PC-3 (cell line): ENCODE results near the gene SMG9. TPM values are rescaled to one million over a fixed set of nuclear protein-coding genes. Genes with fewer than 3 reads are reported as not detected.

Source experiments
- ATAC-seq: fragments of 200-7000 bp; cut with Tn5 transposase; 2 replicates; pipeline ENCODE4 v1.9.1; 2020; ENCODE audit warnings: mild to moderate bottlenecking, moderate library complexity
- BruUV-seq: library from RNA; stranded (reverse); fragments of 400-500 nt; replicated peaks from 2 replicates; lab custom pipeline; 2021; lab: Mats Ljungman, UMichigan
- CTCF ChIA-PET: fragments of 300-600 bp; sonication (Branson Sonifier 250); formaldehyde crosslinking; loops from one replicate; lab custom pipeline; 2022; ENCODE audit warnings: antibody characterized with exemption; lab: Charles Lee
- POLR2A ChIA-PET: fragments of 300-600 bp; sonication (Branson Sonifier 250); formaldehyde crosslinking; loops from one replicate; lab custom pipeline; 2022; ENCODE audit warnings: antibody characterized with exemption; ENCODE audit not compliant: unreplicated experiment; lab: Charles Lee
- DNase-seq: peaks from one replicate; pipeline ENCODE4 v3.0.0-alpha.2; 2015
- H2AFZ ChIP-seq: fragments of 300-600 bp; sonication (generic); 2 replicates; pipeline ENCODE4 v1.6.0; 2016; ENCODE audit warnings: antibody characterized with exemption, low read length
- H3F3A ChIP-seq: fragments of 300-600 bp; sonication (generic); one replicate; pipeline ENCODE4 v1.6.0; 2017; ENCODE audit warnings: antibody characterized with exemption, low read length, control low read depth, mild to moderate bottlenecking; ENCODE audit not compliant: unreplicated experiment
- H3K27ac ChIP-seq: fragments of 300-600 bp; sonication (generic); 2 replicates; pipeline ENCODE4 v1.5.1; 2016; ENCODE audit warnings: mild to moderate bottlenecking, low read length
- H3K27me3 ChIP-seq: fragments of 300-600 bp; sonication (generic); 2 replicates; pipeline ENCODE4 v1.6.1; 2016; ENCODE audit warnings: low read length, mixed read lengths
- H3K36me3 ChIP-seq: fragments of 300-600 bp; sonication (generic); 2 replicates; pipeline ENCODE4 v1.6.1; 2016; ENCODE audit warnings: low read depth, mixed run types, low read length, mixed read lengths
- H3K4me1 ChIP-seq: fragments of 300-600 bp; sonication (generic); 2 replicates; pipeline ENCODE4 v1.5.1; 2016; ENCODE audit warnings: low read length; ENCODE audit not compliant: insufficient read depth
- H3K4me2 ChIP-seq: fragments of 300-600 bp; sonication (generic); 2 replicates; pipeline ENCODE4 v1.6.0; 2016; ENCODE audit warnings: low read length
- H3K4me3 ChIP-seq: fragments of 300-600 bp; sonication (generic); 2 replicates; pipeline ENCODE4 v1.5.1; 2016; ENCODE audit warnings: mild to moderate bottlenecking, low read length, mixed read lengths
- H3K79me2 ChIP-seq: fragments of 300-600 bp; sonication (generic); 2 replicates; pipeline ENCODE4 v1.6.1; 2017; ENCODE audit warnings: low read length, mixed read lengths
- H3K9ac ChIP-seq: fragments of 300-600 bp; sonication (generic); 2 replicates; pipeline ENCODE4 v1.6.0; 2016; ENCODE audit warnings: mild to moderate bottlenecking, low read length
- H3K9me2 ChIP-seq: fragments of 300-600 bp; sonication (generic); replicated peaks from 2 replicates; pipeline ENCODE4 v1.6.1; 2016; ENCODE audit warnings: mixed run types, low read length, mixed read lengths
- H3K9me3 ChIP-seq: fragments of 300-600 bp; sonication (generic); 2 replicates; pipeline ENCODE4 v1.6.1; 2016; ENCODE audit warnings: low read length, mixed read lengths
- H4K20me1 ChIP-seq: fragments of 300-600 bp; sonication (generic); 2 replicates; pipeline ENCODE4 v1.6.1; 2016; ENCODE audit warnings: low read length, mixed read lengths
- EZH2 ChIP-seq: fragments of 300-600 bp; sonication (generic); IDR thresholded peaks from one replicate; pipeline ENCODE4 v1.6.1; 2017; ENCODE audit warnings: antibody characterized with exemption, mild to moderate bottlenecking, low read length; ENCODE audit not compliant: unreplicated experiment
- EZH2phosphoT487 ChIP-seq: fragments of 300-600 bp; sonication (generic); IDR thresholded peaks from 2 replicates; pipeline ENCODE4 v1.6.1; 2018; ENCODE audit warnings: mild to moderate bottlenecking, antibody characterized with exemption, low read length, borderline replicate concordance
- intact Hi-C: fragments of 100-400 bp; cut with micrococcal nuclease; formaldehyde crosslinking; loops from 2 replicates; pipeline ENCODE4 v1.9.0; 2023
- total RNA-seq: library from RNA; depleted of rRNA; stranded (reverse); fragments of >200 nt; gene quantifications from 2 replicates; pipeline ENCODE4 v1.2.3, GENCODE V29; 2014
- TF ChIP-seq, protein P1 (sequence below): fragments of 300-600 bp; sonication (generic); conservative IDR thresholded peaks from 2 replicates; pipeline ENCODE4 v1.5.1; 2017; ENCODE audit warnings: antibody characterized with exemption, low read depth, mild to moderate bottlenecking, low read length

The SMG9 gene
- total RNA-seq, 1 experiment from 2014 or later, result 48.8 TPM

DNA sequence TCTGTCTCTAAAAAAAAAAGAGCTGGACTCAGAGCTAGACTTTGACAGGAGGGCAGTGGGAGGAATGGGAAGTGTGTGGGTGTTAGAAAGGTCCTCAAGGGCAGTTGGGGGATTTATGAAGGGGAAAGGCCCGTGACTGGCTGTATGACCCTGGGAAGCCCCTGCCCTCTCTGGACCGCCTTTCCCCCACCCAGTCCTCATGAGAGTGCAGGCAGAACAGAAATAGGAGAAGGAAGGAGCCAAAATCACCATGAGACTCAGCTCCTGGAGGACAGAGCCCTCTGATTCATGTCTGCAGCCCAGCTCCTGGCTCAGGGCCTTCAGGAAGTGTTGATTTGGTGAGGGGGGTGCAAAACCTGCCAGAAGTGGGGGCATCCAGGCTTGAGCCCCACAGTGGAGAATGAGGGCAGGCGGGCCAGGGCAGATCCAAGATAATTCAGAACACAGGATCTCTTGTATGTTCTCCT is 8.7 kb upstream of the SMG9 start:
- no peaks in the 10 kb centered on the region for H3K9me2 ChIP-seq
- H3K9ac ChIP-seq, result no peak overlapping the region
- POLR2A ChIA-PET, result no interaction called here
- peaks cover 50% of the 10 kb centered on the region for H3K4me1 ChIP-seq
- no peaks in the 10 kb centered on the region for H4K20me1 ChIP-seq
- intact Hi-C loops, result no loop called here
- H3K27ac ChIP-seq, result peak overlapping the region; percentile 11; the same call in 1 of the 2 replicates
- no peak overlapping the region for H2AFZ ChIP-seq
- BruUV-seq, result no TSS peak
- no peaks in the 10 kb centered on the region for H3K9me3 ChIP-seq
- peaks cover 15% of the 10 kb centered on the region for H3K36me3 ChIP-seq
- no peak for DNase-seq
- H3K27me3 ChIP-seq, result no peaks in the 10 kb centered on the region
- ATAC-seq, result no peak
- TF ChIP-seq, protein P1, sequence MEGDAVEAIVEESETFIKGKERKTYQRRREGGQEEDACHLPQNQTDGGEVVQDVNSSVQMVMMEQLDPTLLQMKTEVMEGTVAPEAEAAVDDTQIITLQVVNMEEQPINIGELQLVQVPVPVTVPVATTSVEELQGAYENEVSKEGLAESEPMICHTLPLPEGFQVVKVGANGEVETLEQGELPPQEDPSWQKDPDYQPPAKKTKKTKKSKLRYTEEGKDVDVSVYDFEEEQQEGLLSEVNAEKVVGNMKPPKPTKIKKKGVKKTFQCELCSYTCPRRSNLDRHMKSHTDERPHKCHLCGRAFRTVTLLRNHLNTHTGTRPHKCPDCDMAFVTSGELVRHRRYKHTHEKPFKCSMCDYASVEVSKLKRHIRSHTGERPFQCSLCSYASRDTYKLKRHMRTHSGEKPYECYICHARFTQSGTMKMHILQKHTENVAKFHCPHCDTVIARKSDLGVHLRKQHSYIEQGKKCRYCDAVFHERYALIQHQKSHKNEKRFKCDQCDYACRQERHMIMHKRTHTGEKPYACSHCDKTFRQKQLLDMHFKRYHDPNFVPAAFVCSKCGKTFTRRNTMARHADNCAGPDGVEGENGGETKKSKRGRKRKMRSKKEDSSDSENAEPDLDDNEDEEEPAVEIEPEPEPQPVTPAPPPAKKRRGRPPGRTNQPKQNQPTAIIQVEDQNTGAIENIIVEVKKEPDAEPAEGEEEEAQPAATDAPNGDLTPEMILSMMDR, result no peak
- no peak for TF ChIP-seq EZH2phosphoT487
- TF ChIP-seq EZH2, result no peak
- CTCF ChIA-PET, result interaction anchor here (1.1 kb wide), 1 partner anchor 18 kb away, joined by 3 read pairs; no protein-coding TSS in a partner anchor
- H3F3A ChIP-seq, result peaks cover 3% of the 10 kb centered on the region
- no peaks in the 10 kb centered on the region for H3K79me2 ChIP-seq
- no peak overlapping the region for H3K4me3 ChIP-seq
- H3K4me2 ChIP-seq, result no peak overlapping the region

- ATAC-seq, result no peak
- no peaks in the 10 kb centered on the region for H3K9me2 ChIP-seq
- no peaks in the 10 kb centered on the region for H3K79me2 ChIP-seq
- H3K4me1 ChIP-seq, result peaks cover 51% of the 10 kb centered on the region
- no peak for DNase-seq
- no peaks in the 10 kb centered on the region for H3K27me3 ChIP-seq
- H3K9ac ChIP-seq, result no peak overlapping the region
- H3K27ac ChIP-seq, result no peak overlapping the region
- peaks cover 12% of the 10 kb centered on the region for H3K36me3 ChIP-seq
- no peaks in the 10 kb centered on the region for H3K9me3 ChIP-seq
- CTCF ChIA-PET, result interaction anchor here (1.1 kb wide), 1 partner anchor 18 kb away, joined by 3 read pairs; no protein-coding TSS in a partner anchor
- intact Hi-C loops, result no loop called here
- no peaks in the 10 kb centered on the region for H4K20me1 ChIP-seq
- H2AFZ ChIP-seq, result no peak overlapping the region
- TF ChIP-seq, protein P1, result no peak
- TF ChIP-seq EZH2phosphoT487 (no peak), EZH2 (no peak)
- BruUV-seq, result no TSS peak
- POLR2A ChIA-PET, result no interaction called here
- H3K4me3 ChIP-seq, result no peak overlapping the region
- no peak overlapping the region for H3K4me2 ChIP-seq
- peaks cover 3% of the 10 kb centered on the region for H3F3A ChIP-seq
These were observed 8.1 kb upstream of the SMG9 start for GRCh38 chr19:43762814-43763213.

- CTCF ChIA-PET, result no interaction called here
- Histone ChIP-seq H3K9ac (no peak overlapping the region), H3K4me2 (no peak overlapping the region), H3F3A (peaks cover 7% of the 10 kb centered on the region), H3K79me2 (0 out of 2 replicates have a peak, but pooled peaks cover 5% of the 10 kb centered on the region), H2AFZ (no peak overlapping the region), H3K4me1 (peaks cover 61% of the 10 kb centered on the region), H3K4me3 (no peak overlapping the region), H4K20me1 (no peaks in the 10 kb centered on the region), H3K27ac (no peak overlapping the region), H3K9me3 (no peaks in the 10 kb centered on the region), H3K9me2 (no peaks in the 10 kb centered on the region), H3K36me3 (no peaks in the 10 kb centered on the region), H3K27me3 (no peaks in the 10 kb centered on the region)
- intact Hi-C loops, result no loop called here
- ATAC-seq, result no peak
- POLR2A ChIA-PET, result no interaction called here
- no TSS peak for BruUV-seq
- TF ChIP-seq EZH2 (no peak), EZH2phosphoT487 (no peak)
- TF ChIP-seq, protein P1, result no peak
- DNase-seq, result no peak
These were observed 6.2 kb upstream of the SMG9 start for GRCh38 chr19:43760941-43761340.
